ENCODE results near the gene H2BK1. TPM values are rescaled to one million over a fixed set of nuclear protein-coding genes. Genes with fewer than 3 reads are reported as not detected.

The H2BK1 gene
- total RNA-seq, 1 experiment from 2014 or later, result 0.87 TPM

GRCh38 chr7:151245360-151246101 lies 35.2 kb upstream of the H2BK1 start:
- CTCF ChIA-PET, result interaction anchor here (0.6 to 4.6 kb wide), 39 partner anchors 11 to 480 kb away, joined by 3 to 83 read pairs (median 5); partner anchors contain the start of genes ABCF2, CHPF2, NUB1 and RHEB
- Mint-ChIP-seq H3K27ac (no peak overlapping the region), H3K4me3 (peak overlapping the region; percentile 70), H3K27me3 (ENCODE audit: low read depth) (peaks cover 55% of the 10 kb centered on the region), H3K9me3 (no peaks in the 10 kb centered on the region), H3K4me1 (peaks cover 49% of the 10 kb centered on the region), H3K36me3 (no peaks in the 10 kb centered on the region)
- DNase-seq (ENCODE audit: low spot score), result peak; percentile 54
- ATAC-seq, result peak; percentile 29
- POLR2A ChIA-PET, result interaction anchor here (1.5 kb wide), 1 partner anchor 18 kb away, joined by 4 read pairs; the partner anchor contains the start of gene ABCF2
- TF ChIP-seq FOXJ3 (CRISPR knock-in tag; IDR thresholded peaks at IDR 0.05; ENCODE audit: borderline replicate concordance) (no peak), MLX (CRISPR knock-in tag; IDR thresholded peaks at IDR 0.05) (no peak), USF1 (CRISPR knock-in tag; IDR thresholded peaks at IDR 0.05) (no peak), FOXP4 (CRISPR knock-in tag; IDR thresholded peaks at IDR 0.05) (no peak), ZBTB43 (CRISPR knock-in tag; IDR thresholded peaks at IDR 0.05) (no peak), JAZF1 (CRISPR knock-in tag; IDR thresholded peaks at IDR 0.05) (no peak), GRHL2 (CRISPR knock-in tag; IDR thresholded peaks at IDR 0.05; ENCODE audit: insufficient replicate concordance, severe bottlenecking) (no peak), CTCF (IDR thresholded peaks at IDR 0.05) (peak; percentile 59; the same call in 1 of the 2 replicates), NFE2L1 (CRISPR knock-in tag; IDR thresholded peaks at IDR 0.05) (no peak), PRRX2 (CRISPR knock-in tag; IDR thresholded peaks at IDR 0.05) (no peak), ZNF416 (CRISPR knock-in tag; IDR thresholded peaks at IDR 0.05) (no peak), AFF4 (CRISPR knock-in tag; IDR thresholded peaks at IDR 0.05; ENCODE audit: borderline replicate concordance) (no peak), ZNF423 (CRISPR knock-in tag; IDR thresholded peaks at IDR 0.05) (peak; percentile 75), ZNF232 (CRISPR knock-in tag; IDR thresholded peaks at IDR 0.05) (no peak), SMAD3 (CRISPR knock-in tag; IDR thresholded peaks at IDR 0.05; ENCODE audit: borderline replicate concordance) (no peak), ELF4 (CRISPR knock-in tag; IDR thresholded peaks at IDR 0.05; ENCODE audit: low read depth) (no peak), IRF2 (CRISPR knock-in tag; IDR thresholded peaks at IDR 0.05; ENCODE audit: borderline replicate concordance, low read depth) (no peak), SP1 (CRISPR knock-in tag; conservative IDR thresholded peaks at IDR 0.05) (0 out of 2 replicates have a peak, but pooled peaks have one; percentile 15), NR3C1 (CRISPR knock-in tag; conservative IDR thresholded peaks at IDR 0.05; ENCODE audit: low read depth) (no peak), E2F5 (CRISPR knock-in tag; IDR thresholded peaks at IDR 0.05) (0 out of 2 replicates have a peak, but pooled peaks have one; percentile 42), TEAD4 (CRISPR knock-in tag; IDR thresholded peaks at IDR 0.05) (no peak)
- TF ChIP-seq, protein P1, sequence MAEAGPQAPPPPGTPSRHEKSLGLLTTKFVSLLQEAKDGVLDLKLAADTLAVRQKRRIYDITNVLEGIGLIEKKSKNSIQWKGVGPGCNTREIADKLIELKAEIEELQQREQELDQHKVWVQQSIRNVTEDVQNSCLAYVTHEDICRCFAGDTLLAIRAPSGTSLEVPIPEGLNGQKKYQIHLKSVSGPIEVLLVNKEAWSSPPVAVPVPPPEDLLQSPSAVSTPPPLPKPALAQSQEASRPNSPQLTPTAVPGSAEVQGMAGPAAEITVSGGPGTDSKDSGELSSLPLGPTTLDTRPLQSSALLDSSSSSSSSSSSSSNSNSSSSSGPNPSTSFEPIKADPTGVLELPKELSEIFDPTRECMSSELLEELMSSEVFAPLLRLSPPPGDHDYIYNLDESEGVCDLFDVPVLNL (CRISPR knock-in tag; IDR thresholded peaks at IDR 0.05; ENCODE audit: borderline replicate concordance, low read depth), result 0 out of 2 replicates have a peak, but pooled peaks have one; percentile 37

Measured in WTC11 (cell line).